OCI-LY1 (cell line): Measurements from ENCODE around the gene BHLHE41.

Source experiments
- H2AFZ ChIP-seq: fragments of 200-600 bp; sonication (generic), shearing (Covaris generic); 2 replicates; pipeline ENCODE4 v1.6.0; 2014; ENCODE audit warnings: antibody characterized with exemption, mild to moderate bottlenecking, low read length
- H3F3A ChIP-seq: fragments of 200-600 bp; sonication (generic), shearing (Covaris generic); 2 replicates; pipeline ENCODE4 v1.6.0; 2014; ENCODE audit warnings: mild to moderate bottlenecking, antibody characterized with exemption, low read length, moderate library complexity; ENCODE audit not compliant: insufficient read depth
- H3K27ac ChIP-seq: fragments of 200-600 bp; sonication (generic); 2 replicates; pipeline ENCODE4 v1.5.1; 2014; ENCODE audit warnings: low read length, mixed run types, mild to moderate bottlenecking, low read depth; ENCODE audit not compliant: poor library complexity, severe bottlenecking
- H3K27me3 ChIP-seq: fragments of 200-600 bp; sonication (generic); 2 replicates; pipeline ENCODE4 v1.6.0; 2014; ENCODE audit warnings: antibody characterized with exemption, mild to moderate bottlenecking, low read length, moderate library complexity; ENCODE audit not compliant: insufficient read depth
- H3K36me3 ChIP-seq: fragments of 200-600 bp; sonication (generic); 2 replicates; pipeline ENCODE4 v1.6.1; 2014; ENCODE audit warnings: mild to moderate bottlenecking, antibody characterized with exemption, low read length, moderate library complexity, mixed read lengths; ENCODE audit not compliant: insufficient read depth
- H3K4me1 ChIP-seq: fragments of 200-600 bp; sonication (generic); 2 replicates; pipeline ENCODE4 v1.5.1; 2014; ENCODE audit warnings: mild to moderate bottlenecking, low read length, moderate library complexity; ENCODE audit not compliant: insufficient read depth, severe bottlenecking
- H3K4me2 ChIP-seq: fragments of 200-600 bp; sonication (generic), shearing (Covaris generic); 2 replicates; pipeline ENCODE4 v1.6.1; 2014; ENCODE audit warnings: low read length
- H3K4me3 ChIP-seq: fragments of 200-600 bp; sonication (generic); 2 replicates; pipeline ENCODE4 v1.5.1; 2014; ENCODE audit warnings: low read length, low read depth, mild to moderate bottlenecking, mixed read lengths; ENCODE audit not compliant: poor library complexity, severe bottlenecking
- H3K79me2 ChIP-seq: fragments of 200-600 bp; shearing (Covaris generic); 2 replicates; pipeline ENCODE4 v1.6.1; 2016; ENCODE audit warnings: mixed run types, low read length, mixed read lengths; ENCODE audit not compliant: insufficient read depth
- H3K9ac ChIP-seq: fragments of 200-600 bp; sonication (generic), shearing (Covaris generic); 2 replicates; pipeline ENCODE4 v1.6.1; 2014; ENCODE audit warnings: mild to moderate bottlenecking, low read length, mixed read lengths
- H3K9me2 ChIP-seq: fragments of 200-600 bp; sonication (generic), shearing (Covaris generic); 2 replicates; pipeline ENCODE4 v1.6.1; 2014; ENCODE audit warnings: low read depth, mild to moderate bottlenecking, low read length, mixed read lengths
- H3K9me3 ChIP-seq: fragments of 200-600 bp; shearing (Covaris generic); 2 replicates; pipeline ENCODE4 v1.6.1; 2014; ENCODE audit warnings: low read length, mixed read lengths
- H4K20me1 ChIP-seq: fragments of 200-600 bp; sonication (generic), shearing (Covaris generic); 2 replicates; pipeline ENCODE4 v1.6.0; 2016; ENCODE audit warnings: mild to moderate bottlenecking, low read length; ENCODE audit not compliant: insufficient read depth
- EZH2 ChIP-seq: fragments of 200-600 bp; sonication (generic), shearing (Covaris generic); IDR thresholded peaks from 2 replicates; pipeline ENCODE4 v1.8.0; 2017; ENCODE audit warnings: borderline replicate concordance, mixed run types, mild to moderate bottlenecking, antibody characterized with exemption, low read length, moderate library complexity, mixed read lengths
- TF ChIP-seq, protein P1 (sequence below): fragments of 200-600 bp; sonication (generic), shearing (Covaris generic); IDR thresholded peaks from 2 replicates; pipeline ENCODE4 v1.5.1; 2017; ENCODE audit warnings: mild to moderate bottlenecking, antibody characterized with exemption, low read length, moderate library complexity, mixed read lengths

Gene BHLHE41

GRCh38 chr12:26113853-26114719 is 10.8 kb downstream of the BHLHE41 start:
- H3K4me2 ChIP-seq: peak overlapping the region; percentile 71
- no peak overlapping the region for H3K27ac ChIP-seq
- no peaks in the 10 kb centered on the region for H3K9me2 ChIP-seq
- no peaks in the 10 kb centered on the region for H3K36me3 ChIP-seq
- no peak overlapping the region for H2AFZ ChIP-seq
- no peaks in the 10 kb centered on the region for H3K9me3 ChIP-seq
- H3K9ac ChIP-seq: peak overlapping the region; percentile 49; the same call in 1 of the 2 replicates
- H3K27me3 ChIP-seq: no peaks in the 10 kb centered on the region; the same call in 1 of the 2 replicates
- no peaks in the 10 kb centered on the region for H4K20me1 ChIP-seq
- peaks cover 18% of the 10 kb centered on the region for H3K4me1 ChIP-seq
- peak overlapping the region; percentile 59 for H3K4me3 ChIP-seq
- no peaks in the 10 kb centered on the region for H3K79me2 ChIP-seq
- TF ChIP-seq, protein P1, sequence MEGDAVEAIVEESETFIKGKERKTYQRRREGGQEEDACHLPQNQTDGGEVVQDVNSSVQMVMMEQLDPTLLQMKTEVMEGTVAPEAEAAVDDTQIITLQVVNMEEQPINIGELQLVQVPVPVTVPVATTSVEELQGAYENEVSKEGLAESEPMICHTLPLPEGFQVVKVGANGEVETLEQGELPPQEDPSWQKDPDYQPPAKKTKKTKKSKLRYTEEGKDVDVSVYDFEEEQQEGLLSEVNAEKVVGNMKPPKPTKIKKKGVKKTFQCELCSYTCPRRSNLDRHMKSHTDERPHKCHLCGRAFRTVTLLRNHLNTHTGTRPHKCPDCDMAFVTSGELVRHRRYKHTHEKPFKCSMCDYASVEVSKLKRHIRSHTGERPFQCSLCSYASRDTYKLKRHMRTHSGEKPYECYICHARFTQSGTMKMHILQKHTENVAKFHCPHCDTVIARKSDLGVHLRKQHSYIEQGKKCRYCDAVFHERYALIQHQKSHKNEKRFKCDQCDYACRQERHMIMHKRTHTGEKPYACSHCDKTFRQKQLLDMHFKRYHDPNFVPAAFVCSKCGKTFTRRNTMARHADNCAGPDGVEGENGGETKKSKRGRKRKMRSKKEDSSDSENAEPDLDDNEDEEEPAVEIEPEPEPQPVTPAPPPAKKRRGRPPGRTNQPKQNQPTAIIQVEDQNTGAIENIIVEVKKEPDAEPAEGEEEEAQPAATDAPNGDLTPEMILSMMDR: peak; percentile 21; the same call in 1 of the 2 replicates
- no peak for TF ChIP-seq EZH2
- H3F3A ChIP-seq: no peaks in the 10 kb centered on the region

DNA sequence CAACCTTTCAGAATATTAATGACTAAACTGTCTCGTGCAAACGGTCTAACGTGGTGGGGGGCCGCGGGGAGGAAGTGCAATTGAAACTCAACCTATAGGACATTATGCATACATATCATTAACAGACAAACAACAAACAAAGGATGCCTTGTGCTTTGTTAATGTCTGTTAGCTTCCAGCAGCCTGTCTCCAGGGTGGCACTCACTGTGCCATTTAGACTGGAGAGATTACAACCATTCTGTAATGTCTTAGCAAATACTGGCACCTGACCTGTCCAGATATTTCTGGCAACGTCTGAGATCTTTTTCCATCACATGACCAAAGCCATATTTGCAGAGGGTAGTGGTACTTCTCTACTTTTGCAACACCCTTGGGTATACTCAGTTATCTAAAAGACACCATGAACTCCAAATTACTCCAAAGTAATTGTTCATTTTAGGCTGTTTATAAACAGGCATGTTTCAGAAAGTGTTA is 11.6 kb downstream of the BHLHE41 start:
- Histone ChIP-seq H3K27ac (no peak overlapping the region), H2AFZ (no peak overlapping the region), H3K36me3 (no peaks in the 10 kb centered on the region), H3K79me2 (no peaks in the 10 kb centered on the region), H3K4me3 (peak overlapping the region; percentile 59), H4K20me1 (no peaks in the 10 kb centered on the region), H3K9me2 (no peaks in the 10 kb centered on the region), H3K4me2 (peak overlapping the region; percentile 71), H3K27me3 (no peaks in the 10 kb centered on the region; the same call in 1 of the 2 replicates), H3F3A (no peaks in the 10 kb centered on the region), H3K9ac (no peak overlapping the region), H3K4me1 (peaks cover 18% of the 10 kb centered on the region), H3K9me3 (no peaks in the 10 kb centered on the region)
- TF ChIP-seq EZH2: no peak
- TF ChIP-seq, protein P1: no peak

- Histone ChIP-seq H3K27ac (no peak overlapping the region), H3K79me2 (no peaks in the 10 kb centered on the region), H3F3A (no peaks in the 10 kb centered on the region), H3K9me2 (no peaks in the 10 kb centered on the region), H3K4me1 (peaks cover 18% of the 10 kb centered on the region), H3K27me3 (no peaks in the 10 kb centered on the region; the same call in 1 of the 2 replicates), H3K4me2 (no peak overlapping the region), H3K9ac (no peak overlapping the region), H3K9me3 (no peaks in the 10 kb centered on the region), H3K36me3 (no peaks in the 10 kb centered on the region), H2AFZ (no peak overlapping the region), H3K4me3 (no peak overlapping the region), H4K20me1 (no peaks in the 10 kb centered on the region)
- no peak for TF ChIP-seq EZH2
- TF ChIP-seq, protein P1: no peak
Measured at GRCh38 chr12:26112703-26113147, 12.1 kb downstream of the BHLHE41 start.
